Measurements from ENCODE around the gene SERPINA7.

DNA sequence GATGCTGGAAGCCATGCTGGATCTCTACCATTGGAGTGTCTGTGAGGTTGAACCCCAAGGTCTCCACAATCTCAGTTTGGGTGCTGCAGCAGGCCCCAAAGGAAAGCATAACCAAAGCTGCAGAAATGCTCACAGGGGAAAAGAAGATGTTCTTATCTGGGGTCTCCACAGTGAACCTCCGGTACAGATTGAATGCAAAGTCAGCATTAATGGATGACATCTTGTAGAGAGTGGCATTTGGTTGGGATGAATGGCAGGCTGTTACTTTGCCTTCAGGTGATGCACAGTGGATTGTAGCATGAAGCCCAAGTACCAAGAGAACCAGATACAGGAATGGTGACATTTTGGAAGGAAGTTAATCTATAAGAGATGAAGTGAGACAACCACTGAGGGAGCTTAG lies 1.8 kb downstream of the SERPINA7 start:
- TF ChIP-seq, protein P1, sequence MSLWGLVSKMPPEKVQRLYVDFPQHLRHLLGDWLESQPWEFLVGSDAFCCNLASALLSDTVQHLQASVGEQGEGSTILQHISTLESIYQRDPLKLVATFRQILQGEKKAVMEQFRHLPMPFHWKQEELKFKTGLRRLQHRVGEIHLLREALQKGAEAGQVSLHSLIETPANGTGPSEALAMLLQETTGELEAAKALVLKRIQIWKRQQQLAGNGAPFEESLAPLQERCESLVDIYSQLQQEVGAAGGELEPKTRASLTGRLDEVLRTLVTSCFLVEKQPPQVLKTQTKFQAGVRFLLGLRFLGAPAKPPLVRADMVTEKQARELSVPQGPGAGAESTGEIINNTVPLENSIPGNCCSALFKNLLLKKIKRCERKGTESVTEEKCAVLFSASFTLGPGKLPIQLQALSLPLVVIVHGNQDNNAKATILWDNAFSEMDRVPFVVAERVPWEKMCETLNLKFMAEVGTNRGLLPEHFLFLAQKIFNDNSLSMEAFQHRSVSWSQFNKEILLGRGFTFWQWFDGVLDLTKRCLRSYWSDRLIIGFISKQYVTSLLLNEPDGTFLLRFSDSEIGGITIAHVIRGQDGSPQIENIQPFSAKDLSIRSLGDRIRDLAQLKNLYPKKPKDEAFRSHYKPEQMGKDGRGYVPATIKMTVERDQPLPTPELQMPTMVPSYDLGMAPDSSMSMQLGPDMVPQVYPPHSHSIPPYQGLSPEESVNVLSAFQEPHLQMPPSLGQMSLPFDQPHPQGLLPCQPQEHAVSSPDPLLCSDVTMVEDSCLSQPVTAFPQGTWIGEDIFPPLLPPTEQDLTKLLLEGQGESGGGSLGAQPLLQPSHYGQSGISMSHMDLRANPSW (CRISPR knock-in tag; conservative IDR thresholded peaks at IDR 0.05; ENCODE audit: low read depth): no peak
- TF ChIP-seq, protein P2, sequence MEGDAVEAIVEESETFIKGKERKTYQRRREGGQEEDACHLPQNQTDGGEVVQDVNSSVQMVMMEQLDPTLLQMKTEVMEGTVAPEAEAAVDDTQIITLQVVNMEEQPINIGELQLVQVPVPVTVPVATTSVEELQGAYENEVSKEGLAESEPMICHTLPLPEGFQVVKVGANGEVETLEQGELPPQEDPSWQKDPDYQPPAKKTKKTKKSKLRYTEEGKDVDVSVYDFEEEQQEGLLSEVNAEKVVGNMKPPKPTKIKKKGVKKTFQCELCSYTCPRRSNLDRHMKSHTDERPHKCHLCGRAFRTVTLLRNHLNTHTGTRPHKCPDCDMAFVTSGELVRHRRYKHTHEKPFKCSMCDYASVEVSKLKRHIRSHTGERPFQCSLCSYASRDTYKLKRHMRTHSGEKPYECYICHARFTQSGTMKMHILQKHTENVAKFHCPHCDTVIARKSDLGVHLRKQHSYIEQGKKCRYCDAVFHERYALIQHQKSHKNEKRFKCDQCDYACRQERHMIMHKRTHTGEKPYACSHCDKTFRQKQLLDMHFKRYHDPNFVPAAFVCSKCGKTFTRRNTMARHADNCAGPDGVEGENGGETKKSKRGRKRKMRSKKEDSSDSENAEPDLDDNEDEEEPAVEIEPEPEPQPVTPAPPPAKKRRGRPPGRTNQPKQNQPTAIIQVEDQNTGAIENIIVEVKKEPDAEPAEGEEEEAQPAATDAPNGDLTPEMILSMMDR (IDR thresholded peaks at IDR 0.05): no peak
- TF ChIP-seq, protein P3, sequence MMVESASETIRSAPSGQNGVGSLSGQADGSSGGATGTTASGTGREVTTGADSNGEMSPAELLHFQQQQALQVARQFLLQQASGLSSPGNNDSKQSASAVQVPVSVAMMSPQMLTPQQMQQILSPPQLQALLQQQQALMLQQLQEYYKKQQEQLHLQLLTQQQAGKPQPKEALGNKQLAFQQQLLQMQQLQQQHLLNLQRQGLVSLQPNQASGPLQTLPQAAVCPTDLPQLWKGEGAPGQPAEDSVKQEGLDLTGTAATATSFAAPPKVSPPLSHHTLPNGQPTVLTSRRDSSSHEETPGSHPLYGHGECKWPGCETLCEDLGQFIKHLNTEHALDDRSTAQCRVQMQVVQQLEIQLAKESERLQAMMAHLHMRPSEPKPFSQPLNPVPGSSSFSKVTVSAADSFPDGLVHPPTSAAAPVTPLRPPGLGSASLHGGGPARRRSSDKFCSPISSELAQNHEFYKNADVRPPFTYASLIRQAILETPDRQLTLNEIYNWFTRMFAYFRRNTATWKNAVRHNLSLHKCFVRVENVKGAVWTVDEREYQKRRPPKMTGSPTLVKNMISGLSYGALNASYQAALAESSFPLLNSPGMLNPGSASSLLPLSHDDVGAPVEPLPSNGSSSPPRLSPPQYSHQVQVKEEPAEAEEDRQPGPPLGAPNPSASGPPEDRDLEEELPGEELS (CRISPR knock-in tag; IDR thresholded peaks at IDR 0.05): no peak
- TF ChIP-seq CREM (CRISPR knock-in tag; IDR thresholded peaks at IDR 0.05) (no peak), RELA (CRISPR knock-in tag; IDR thresholded peaks at IDR 0.05; ENCODE audit: borderline replicate concordance) (no peak), MYBL2 (CRISPR knock-in tag; IDR thresholded peaks at IDR 0.05) (no peak), NR3C1 (CRISPR knock-in tag; conservative IDR thresholded peaks at IDR 0.05; ENCODE audit: low read depth) (no peak), ZNF263 (CRISPR knock-in tag; IDR thresholded peaks at IDR 0.05; ENCODE audit: low read depth) (no peak), ZNF121 (CRISPR knock-in tag; IDR thresholded peaks at IDR 0.05) (no peak)
- TF ChIP-seq, protein P4, sequence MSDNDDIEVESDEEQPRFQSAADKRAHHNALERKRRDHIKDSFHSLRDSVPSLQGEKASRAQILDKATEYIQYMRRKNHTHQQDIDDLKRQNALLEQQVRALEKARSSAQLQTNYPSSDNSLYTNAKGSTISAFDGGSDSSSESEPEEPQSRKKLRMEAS (CRISPR knock-in tag; IDR thresholded peaks at IDR 0.05): no peak
- TF ChIP-seq, protein P5, sequence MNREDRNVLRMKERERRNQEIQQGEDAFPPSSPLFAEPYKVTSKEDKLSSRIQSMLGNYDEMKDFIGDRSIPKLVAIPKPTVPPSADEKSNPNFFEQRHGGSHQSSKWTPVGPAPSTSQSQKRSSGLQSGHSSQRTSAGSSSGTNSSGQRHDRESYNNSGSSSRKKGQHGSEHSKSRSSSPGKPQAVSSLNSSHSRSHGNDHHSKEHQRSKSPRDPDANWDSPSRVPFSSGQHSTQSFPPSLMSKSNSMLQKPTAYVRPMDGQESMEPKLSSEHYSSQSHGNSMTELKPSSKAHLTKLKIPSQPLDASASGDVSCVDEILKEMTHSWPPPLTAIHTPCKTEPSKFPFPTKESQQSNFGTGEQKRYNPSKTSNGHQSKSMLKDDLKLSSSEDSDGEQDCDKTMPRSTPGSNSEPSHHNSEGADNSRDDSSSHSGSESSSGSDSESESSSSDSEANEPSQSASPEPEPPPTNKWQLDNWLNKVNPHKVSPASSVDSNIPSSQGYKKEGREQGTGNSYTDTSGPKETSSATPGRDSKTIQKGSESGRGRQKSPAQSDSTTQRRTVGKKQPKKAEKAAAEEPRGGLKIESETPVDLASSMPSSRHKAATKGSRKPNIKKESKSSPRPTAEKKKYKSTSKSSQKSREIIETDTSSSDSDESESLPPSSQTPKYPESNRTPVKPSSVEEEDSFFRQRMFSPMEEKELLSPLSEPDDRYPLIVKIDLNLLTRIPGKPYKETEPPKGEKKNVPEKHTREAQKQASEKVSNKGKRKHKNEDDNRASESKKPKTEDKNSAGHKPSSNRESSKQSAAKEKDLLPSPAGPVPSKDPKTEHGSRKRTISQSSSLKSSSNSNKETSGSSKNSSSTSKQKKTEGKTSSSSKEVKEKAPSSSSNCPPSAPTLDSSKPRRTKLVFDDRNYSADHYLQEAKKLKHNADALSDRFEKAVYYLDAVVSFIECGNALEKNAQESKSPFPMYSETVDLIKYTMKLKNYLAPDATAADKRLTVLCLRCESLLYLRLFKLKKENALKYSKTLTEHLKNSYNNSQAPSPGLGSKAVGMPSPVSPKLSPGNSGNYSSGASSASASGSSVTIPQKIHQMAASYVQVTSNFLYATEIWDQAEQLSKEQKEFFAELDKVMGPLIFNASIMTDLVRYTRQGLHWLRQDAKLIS (CRISPR knock-in tag; IDR thresholded peaks at IDR 0.05; ENCODE audit: borderline replicate concordance): no peak
- TF ChIP-seq, protein P6, sequence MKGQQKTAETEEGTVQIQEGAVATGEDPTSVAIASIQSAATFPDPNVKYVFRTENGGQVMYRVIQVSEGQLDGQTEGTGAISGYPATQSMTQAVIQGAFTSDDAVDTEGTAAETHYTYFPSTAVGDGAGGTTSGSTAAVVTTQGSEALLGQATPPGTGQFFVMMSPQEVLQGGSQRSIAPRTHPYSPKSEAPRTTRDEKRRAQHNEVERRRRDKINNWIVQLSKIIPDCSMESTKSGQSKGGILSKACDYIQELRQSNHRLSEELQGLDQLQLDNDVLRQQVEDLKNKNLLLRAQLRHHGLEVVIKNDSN (CRISPR knock-in tag; IDR thresholded peaks at IDR 0.05): no peak
- TF ChIP-seq, protein P7, sequence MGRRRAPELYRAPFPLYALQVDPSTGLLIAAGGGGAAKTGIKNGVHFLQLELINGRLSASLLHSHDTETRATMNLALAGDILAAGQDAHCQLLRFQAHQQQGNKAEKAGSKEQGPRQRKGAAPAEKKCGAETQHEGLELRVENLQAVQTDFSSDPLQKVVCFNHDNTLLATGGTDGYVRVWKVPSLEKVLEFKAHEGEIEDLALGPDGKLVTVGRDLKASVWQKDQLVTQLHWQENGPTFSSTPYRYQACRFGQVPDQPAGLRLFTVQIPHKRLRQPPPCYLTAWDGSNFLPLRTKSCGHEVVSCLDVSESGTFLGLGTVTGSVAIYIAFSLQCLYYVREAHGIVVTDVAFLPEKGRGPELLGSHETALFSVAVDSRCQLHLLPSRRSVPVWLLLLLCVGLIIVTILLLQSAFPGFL (CRISPR knock-in tag; IDR thresholded peaks at IDR 0.05; ENCODE audit: borderline replicate concordance): no peak

All from WTC11 (cell line).